GM19468 (cell line): ENCODE data around the gene KLHL29.

Experiments
- ATAC-seq: cut with Tn5 transposase; IDR thresholded peaks from one replicate; pipeline ENCODE4 v1.9.1; 2021; ENCODE audit warnings: mild to moderate bottlenecking, moderate library complexity, moderate number of reproducible peaks; ENCODE audit not compliant: unreplicated experiment; ENCODE audit errors: extremely low read depth

Gene KLHL29

DNA sequence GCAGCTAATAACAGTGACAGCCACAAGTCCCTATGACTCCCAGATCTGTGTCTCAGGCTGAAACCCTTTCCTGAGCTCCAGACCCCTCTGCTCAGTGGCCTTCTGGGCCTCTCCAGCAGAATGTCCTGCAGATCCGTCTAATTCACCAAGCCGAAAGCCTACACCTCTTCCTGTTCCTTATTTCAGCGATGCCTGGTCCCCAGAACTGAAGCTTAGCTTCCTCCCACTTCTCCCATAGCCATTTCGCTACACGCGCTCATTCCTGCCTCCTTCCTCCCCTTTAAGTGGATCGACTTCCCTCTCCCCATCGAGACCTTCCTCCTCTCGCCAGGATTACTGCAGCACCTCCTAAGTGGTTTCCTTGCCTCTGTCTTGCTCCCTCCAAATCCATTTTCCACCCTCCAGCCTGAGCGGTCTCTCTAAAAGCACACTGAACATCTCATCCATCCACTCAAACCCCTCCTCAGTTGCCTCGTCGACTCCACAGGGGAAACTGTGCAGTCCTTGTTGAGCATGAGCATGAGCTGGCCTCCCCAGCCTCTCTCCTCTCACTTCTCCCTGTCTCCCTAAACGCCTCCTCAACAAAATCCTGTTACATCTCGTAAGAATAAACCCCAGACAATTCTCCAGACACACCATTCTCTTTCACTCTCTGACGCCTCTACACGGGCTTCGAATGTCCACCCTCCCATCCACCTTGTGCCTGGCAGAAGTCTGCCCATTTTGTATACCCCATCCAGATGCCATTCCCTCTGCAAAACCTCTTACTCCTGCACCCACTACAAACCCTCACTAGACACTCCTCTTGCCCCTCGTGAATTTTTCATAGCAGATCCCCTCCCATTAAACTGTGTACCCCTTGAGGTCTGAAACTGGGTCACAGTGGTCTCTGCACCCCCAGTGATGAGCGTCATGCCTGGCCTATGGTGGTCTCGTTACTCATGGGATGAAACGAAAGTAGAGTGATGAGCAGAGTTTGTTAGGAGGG is 309.4 kb downstream of the KLHL29 start:
- no peak for ATAC-seq

DNA sequence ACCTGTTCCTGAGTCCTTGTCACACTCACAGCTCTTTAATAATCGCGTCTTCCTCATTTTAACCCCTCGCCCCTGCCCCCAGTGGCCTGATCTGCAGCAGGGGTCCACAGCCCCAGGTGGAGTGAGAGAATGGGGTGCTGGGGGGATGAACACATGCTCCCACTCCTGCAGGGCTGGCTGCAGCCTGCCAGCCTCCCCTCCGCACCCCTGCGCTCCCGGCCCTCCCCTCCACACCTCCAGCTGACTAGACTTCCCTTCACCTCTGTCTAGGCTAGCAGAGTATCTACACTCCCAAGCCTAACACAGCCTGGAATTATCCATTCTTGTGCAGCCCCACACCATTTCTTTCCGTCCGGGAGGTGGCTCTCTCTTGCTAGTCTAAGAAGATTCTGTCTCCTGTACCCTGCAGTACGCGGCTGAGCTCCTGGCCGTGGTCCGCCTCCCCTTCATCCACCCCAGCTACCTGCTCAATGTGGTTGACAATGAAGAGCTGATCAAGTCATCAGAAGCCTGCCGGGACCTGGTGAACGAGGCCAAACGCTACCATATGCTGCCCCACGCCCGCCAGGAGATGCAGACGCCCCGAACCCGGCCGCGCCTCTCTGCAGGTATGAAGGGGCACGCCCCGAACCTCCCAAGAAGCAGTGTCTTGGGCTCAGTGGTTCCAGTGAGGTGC is 310.4 kb downstream of the KLHL29 start:
- no peak for ATAC-seq

DNA sequence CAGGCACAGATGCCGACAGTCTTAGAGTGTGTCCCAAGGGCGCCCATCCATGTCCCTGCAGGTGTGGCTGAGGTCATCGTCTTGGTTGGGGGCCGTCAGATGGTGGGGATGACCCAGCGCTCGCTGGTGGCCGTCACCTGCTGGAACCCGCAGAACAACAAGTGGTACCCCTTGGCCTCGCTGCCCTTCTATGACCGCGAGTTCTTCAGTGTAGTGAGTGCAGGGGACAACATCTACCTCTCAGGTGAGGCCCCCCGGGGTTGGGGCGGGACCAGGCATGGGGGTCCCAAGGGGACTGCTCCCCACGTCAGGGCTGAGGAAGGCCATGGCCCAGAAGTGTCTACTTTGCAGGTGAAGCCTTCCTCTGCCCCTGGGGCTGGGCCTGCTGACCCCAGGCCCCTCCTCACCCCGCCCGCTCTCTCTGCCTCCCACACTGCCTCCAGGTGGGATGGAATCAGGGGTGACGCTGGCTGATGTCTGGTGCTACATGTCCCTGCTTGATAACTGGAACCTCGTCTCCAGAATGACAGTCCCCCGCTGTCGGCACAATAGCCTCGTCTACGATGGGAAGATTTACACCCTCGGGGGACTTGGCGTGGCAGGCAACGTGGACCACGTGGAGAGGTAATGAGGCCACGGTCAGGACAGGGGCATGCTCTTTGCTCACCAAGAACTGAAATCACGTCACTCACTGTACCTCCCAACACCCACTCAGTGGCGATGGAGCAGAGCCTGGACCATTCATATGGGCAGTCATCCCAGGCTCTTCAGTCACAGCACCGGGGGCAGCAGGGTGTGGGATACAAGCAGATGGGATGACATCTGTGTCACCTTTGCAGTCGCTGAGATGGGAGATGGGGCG is 311.1 kb downstream of the KLHL29 start:
- ATAC-seq = no peak

DNA sequence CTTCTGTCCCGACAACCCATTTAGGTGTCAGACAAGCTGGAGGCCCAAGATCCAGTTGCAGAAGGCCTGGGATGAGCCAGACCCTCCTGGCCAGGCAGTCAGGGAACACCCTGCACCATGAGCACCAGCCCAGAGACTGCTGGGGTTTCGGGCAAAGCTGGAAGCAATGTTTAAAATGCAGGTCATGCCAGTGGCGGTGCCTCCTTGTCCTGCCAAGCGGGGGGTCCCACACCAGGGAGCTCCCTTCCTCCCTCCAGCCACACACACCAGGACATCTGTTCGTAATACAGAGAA is 311.7 kb downstream of the KLHL29 start:
- no peak for ATAC-seq

DNA sequence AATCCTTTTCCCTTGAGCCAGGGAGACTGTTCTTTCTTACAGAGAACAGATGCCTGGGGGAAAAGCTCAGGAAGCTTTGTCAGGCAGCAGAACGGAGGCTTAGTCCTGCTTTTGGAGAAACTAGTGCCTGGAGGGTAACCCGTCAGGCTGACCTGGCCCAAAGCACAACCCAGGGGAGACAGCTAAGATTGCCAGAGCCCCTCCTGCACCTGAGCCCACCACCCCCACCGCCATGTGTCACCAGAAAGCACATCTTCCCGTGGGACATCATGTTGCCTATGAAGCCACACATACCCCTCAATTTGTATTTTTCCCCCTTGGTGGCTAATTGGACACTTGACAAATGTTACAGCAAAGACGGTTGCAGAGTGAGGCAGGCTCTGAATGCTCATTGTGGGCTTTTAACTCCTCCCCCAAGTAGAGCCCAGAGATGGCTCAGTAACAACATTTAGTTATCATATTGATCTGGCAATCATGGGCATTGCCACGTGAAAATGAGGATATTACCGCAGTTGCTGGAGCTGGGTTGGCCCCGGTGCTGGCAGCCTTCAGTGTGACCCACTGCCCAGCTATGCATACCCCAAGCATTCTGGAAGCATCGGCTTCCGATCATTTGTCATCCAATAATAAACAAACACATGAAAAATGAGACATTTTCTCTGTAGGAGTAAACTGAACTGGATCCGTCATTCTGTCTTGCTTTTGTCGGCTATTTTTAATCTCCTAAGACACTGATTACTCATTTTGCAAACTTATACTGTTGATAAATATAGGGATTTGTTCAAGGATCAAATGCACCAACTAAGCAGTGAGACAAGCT is 312.5 kb downstream of the KLHL29 start:
- ATAC-seq = no peak

DNA sequence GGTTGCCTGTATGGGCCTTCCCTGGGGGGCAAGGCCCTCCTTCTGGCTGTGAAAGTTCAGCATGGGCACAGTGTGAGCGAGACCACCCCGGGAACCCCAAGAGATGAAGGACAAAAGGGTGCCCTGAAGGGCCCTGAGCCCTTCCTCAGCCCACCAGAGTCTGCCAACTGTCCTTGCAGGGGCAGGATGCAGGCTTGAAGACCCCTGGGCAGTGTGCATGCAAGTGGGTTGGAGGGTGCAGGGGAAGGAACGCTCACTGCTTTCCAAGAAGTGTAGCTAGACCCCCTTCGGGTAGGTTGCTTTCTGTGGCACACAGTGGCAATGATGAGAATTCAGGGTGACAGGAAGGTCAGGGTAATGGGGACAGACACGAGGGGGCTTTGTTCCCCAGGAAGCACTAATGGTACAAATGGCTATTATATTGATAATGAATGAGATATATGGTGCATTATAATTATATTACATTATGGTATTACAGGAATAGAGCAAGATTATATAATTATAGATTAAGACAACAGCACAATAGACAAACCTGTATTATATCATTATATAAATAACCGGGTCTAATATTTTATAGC is 313.2 kb downstream of the KLHL29 start:
- no peak for ATAC-seq

DNA sequence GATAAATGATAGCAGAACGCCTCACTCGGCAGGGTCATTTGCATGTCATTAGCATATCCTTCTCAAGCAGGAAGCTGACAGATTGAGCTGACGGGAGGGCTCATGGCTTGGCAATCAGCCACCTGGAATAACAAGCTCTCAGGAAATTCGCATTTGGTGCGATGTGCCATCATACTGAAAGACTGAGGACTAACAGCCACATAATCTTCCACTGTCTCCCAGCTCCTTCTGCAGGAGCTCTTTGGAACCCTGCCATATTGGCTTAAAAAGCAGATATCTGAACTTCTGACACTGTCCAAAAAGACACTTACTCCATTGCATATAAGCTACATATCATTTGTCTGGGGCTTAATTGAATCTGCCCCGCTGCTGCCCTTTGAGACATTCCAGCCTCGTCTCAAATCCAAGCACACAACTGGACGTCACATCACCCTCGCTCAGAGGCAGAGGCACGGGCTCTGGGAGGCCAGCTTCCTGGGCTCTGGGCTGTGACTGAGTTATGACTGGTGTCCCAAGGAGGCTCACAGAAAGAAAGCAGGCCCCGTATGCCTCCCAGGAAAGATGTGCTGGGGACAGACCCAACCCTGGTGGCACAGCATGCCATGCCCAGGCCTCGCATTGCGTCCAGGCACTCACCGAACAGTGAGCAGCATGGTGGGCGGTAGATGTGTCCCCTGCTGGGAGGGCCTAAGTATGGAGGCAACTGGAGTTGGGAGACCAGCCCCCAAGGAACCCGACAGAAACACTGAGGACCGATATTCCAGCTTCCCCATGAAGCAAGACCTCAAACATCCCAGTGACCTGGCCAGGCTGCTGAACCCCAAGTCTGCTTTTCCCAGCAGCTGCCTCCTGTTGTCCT is 314.0 kb downstream of the KLHL29 start:
- no peak for ATAC-seq

DNA sequence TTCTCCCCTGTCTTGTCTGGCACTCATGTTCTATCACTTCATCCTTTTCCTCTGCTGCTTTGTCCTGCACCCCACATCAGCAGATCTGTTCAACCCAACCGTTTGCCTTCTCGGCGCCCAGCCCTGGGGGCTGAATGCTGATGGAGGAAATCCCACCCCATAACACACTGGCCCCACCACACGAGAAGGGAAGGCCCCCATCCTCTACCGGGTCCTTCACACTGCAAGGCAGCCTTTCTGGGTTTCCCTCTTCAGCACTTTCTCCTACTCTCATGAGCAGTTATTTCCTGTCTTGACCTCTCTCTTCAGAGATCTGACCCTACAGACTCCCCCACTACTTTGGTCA is 314.6 kb downstream of the KLHL29 start:
- ATAC-seq = no peak

DNA sequence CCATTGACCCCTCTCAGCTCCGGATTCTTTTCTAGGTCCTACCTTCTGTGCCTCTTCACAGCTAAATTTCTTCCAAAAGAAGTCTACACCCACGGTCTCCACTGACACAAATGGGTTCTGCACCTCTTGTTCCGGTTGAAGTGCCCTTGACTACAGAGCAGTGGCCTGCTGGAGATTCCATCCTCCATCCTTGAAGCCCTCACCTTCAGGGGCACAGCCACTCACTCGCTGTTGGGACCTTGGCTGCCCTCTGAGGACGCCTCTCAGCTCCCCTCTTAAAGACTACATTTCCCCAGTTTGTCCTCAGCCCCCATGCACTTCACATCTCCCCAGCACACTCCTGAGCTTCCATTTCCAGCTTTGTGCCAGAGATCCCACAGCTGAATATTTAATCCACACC is 315.6 kb downstream of the KLHL29 start:
- ATAC-seq = no peak

DNA sequence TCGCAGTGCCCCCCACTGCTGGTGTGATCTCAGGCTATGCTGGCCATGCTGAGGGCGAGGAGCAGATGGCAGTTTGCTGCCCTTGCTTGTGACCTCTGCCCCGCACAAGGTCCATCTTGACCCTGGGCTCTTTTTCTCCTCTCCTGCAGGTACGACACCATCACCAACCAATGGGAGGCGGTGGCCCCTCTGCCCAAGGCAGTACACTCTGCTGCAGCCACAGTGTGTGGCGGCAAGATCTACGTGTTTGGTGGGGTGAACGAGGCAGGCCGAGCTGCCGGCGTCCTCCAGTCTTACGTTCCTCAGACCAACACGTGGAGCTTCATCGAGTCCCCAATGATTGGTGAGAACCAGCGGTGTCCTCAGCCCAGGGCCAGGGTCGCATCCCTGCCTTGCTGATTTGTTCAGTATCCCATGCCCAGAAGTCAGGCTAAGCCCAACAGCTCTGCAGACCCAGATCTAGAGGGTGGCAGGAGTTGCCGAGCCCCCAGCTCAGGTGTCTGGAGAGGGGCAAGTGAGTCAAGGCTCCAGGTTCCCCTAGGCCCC is 318.1 kb downstream of the KLHL29 start:
- no peak for ATAC-seq

DNA sequence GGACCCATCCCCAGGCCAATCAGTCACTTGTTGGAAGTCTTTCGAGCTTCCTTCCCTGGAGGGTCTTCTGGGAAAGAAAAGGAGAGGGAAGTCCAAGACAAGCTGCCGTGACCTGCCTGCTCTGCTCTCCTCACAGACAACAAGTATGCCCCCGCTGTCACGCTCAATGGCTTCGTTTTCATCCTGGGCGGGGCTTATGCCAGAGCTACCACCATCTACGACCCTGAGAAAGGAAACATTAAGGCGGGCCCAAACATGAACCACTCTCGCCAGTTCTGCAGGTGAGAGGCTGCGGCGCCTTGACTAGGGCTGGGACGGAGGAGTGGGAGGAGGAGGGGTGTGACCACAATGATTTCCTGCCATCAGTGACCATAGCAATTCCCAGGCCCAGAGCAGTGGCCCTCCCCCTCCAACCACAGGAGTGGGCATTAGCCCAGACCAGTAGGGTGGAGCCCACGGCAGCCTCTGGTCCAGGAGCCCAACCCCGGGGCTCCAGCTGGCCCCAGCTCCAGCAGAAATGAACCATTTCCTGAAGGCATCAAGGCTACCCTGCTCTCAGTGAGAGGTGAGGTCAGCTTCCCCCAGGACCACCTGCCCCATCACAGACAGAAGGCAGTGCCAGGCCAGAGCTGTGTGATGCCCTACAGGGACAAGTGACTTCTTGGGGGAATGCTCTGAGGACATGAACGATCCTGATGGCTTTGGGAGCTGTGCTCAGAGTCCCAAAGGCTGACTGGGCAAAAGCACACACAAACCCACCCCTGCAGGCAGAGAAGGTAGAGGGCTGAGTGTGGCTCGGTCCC is 318.8 kb downstream of the KLHL29 start:
- no peak for ATAC-seq

DNA sequence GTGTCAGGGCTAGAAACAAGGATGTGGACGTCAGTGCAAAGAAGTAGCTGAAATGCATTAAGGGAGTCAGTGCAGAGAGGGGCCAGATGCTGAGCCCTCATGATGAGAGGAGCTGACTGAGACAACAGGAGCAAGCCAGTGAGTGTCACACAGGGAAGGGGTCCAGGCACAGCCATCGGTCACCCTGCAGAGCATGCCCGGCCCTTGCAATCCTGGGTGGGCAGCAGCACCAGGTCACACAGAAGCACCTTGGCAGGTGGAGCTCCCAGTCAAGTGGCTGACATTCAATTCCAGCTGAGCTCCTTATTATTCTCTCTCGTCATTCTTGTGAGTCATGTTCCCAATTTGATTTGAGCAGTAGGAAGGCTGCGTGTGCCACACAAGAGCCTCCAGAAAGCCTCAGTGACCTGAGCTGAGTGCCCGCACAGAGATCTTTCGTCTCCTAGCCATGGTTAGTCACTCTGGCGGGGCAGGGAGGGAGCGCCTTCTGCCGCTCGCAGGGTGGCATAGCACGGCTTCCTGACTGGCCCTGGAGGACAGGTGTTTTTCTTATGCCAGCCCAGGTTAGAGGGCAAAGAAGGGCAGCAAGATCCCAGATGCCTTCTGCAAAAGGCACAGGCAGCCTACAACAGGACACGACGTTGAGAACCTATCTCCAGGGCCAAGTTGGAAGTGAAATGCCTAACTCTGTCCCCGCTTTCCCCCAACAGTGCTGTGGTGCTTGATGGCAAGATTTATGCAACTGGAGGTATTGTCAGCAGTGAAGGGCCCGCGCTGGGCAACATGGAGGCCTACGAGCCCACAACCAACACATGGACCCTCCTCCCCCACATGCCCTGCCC is 321.0 kb downstream of the KLHL29 start:
- ATAC-seq = no peak

DNA sequence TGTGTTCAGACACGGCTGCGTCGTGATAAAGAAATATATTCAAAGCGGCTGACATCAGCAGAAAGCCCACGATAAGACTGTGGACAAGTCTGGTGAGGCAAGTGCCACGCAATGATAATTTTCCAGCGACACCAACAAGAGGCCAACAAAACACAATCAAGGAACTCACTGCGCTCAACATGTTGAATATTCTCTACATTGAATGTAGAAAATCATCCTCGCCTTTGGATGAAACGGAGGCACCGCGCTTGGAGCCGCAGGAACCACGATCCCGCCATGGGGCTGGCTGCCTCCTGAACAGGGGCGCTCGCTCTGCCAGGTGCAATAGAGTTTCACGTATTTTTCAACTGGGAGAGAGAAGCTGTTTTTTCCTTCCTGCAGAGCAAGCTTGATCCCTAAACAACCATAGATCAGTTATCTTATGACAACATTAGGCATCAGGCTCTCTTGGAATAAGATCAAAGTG is 321.7 kb downstream of the KLHL29 start:
- ATAC-seq = no peak

DNA sequence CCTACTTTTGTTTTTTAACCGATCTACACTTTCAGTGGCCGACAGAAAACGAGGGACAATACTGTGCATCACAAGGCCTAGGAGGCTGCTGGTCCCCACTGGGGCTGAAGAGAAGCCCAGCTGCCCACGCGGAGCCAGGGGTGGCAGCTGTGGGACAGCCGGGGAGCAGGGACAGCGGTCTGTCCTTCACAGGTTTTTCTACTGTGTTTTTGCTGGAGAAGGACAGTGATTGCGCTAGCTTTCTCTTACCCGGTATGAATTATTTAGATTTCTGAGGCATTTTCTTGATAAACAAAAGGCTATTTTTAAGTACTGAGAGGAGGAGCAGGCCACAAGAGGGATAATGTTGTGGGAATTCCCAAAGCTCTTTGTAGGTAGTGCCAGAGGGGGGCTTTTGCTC is 322.1 kb downstream of the KLHL29 start:
- ATAC-seq = no peak

DNA sequence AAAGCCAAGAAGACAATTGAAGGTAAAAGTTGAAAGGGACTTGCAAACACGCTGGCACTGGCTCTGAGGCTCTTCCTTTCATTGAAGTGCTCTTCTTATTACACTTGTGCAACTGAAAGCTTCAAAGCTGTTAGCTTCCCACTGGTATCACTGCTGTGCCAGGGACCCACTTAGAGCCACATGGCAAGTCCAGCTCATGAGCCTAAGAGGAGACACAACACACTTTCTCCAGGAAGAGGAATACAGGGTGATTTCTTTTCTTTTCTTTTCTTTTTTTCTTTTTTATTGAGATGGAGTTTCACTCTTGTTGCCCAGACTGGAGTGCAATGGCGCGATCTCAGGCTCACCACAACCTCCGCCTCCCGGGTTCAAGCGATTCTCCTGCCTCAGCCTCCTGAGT is 323.8 kb downstream of the KLHL29 start:
- no peak for ATAC-seq

DNA sequence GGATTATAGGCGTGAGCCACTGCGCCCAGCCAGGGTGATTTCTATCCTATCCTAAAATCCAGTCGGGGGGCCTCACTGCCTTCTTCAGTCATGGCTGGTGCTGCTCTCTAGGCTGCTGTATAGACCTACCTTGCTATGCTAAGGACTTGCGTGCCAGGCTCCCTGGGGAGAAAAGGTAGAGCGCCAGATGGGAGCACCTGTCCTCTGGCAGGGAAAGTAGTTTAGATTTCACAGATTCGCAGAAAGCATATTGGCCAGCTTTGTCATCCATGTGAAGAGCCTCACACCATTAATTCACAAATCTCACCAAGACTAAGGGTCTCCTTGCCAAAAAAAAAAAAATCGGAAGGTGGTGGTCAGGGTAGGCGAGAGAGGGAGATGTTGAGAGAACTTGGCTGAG is 324.3 kb downstream of the KLHL29 start:
- ATAC-seq = no peak
